HFFc6 (cell line): ENCODE results near the gene ELAVL4. TPM values are rescaled to one million over a fixed set of nuclear protein-coding genes. Genes with fewer than 3 reads are reported as not detected.

Experiments used
- DNase-seq: peaks from one replicate; pipeline ENCODE4 v3.0.0-alpha.2; 2018
- H3K27ac Mint-ChIP-seq: 2 replicates; pipeline ENCODE4 v1.8.0; 2020; ENCODE audit warnings: mild to moderate bottlenecking, mixed read lengths
- H3K27me3 Mint-ChIP-seq: 2 replicates; pipeline ENCODE4 v1.8.0; 2021; ENCODE audit warnings: mild to moderate bottlenecking, moderate library complexity, mixed read lengths; ENCODE audit not compliant: insufficient read depth
- H3K36me3 Mint-ChIP-seq: 2 replicates; pipeline ENCODE4 v1.8.0; 2021; ENCODE audit warnings: low read depth, mixed read lengths
- H3K4me1 Mint-ChIP-seq: 2 replicates; pipeline ENCODE4 v1.8.0; 2020; ENCODE audit warnings: low read depth, mixed read lengths
- H3K4me3 Mint-ChIP-seq: 2 replicates; pipeline ENCODE4 v1.8.0; 2020; ENCODE audit warnings: mild to moderate bottlenecking, moderate library complexity, mixed read lengths
- H3K9me3 Mint-ChIP-seq: 2 replicates; pipeline ENCODE4 v1.8.0; 2020; ENCODE audit warnings: mild to moderate bottlenecking, mixed read lengths
- CTCF ChIP-seq: fragments of 200-600 bp; sonication (generic); IDR thresholded peaks from 2 replicates; pipeline ENCODE4 v1.5.0; 2021; ENCODE audit warnings: antibody characterized with exemption, mild to moderate bottlenecking
- total RNA-seq, 6 experiments: library from RNA; stranded (reverse); fragmentation: NEBNext Ultra II Directional; extraction: Animal tissue kit (Norgen Biotek cat#: 25700); gene quantifications; 2 replicates in 1 of 6; 3 replicates in 5 of 6; pipeline ENCODE4 v1.2.3, GENCODE V29; 2021

ELAVL4 gene
- total RNA-seq, 6 experiments from 2014 or later = not detected

GRCh38 chr1:50177994-50178393, 69.3 kb downstream of the ELAVL4 start:
- Mint-ChIP-seq H3K27me3 (no peaks in the 10 kb centered on the region; the same call in 1 of the 2 replicates), H3K4me1 (no peaks in the 10 kb centered on the region), H3K4me3 (no peak overlapping the region), H3K9me3 (peaks cover 46% of the 10 kb centered on the region), H3K36me3 (no peaks in the 10 kb centered on the region), H3K27ac (no peak overlapping the region)
- DNase-seq = no peak
- no peak for TF ChIP-seq CTCF

GRCh38 chr1:50179639-50180038, 70.9 kb downstream of the ELAVL4 start:
- H3K36me3 Mint-ChIP-seq = no peaks in the 10 kb centered on the region
- peaks cover 53% of the 10 kb centered on the region for H3K9me3 Mint-ChIP-seq
- H3K27me3 Mint-ChIP-seq = no peaks in the 10 kb centered on the region; the same call in 1 of the 2 replicates
- no peak overlapping the region for H3K27ac Mint-ChIP-seq
- no peak for DNase-seq
- H3K4me1 Mint-ChIP-seq = no peaks in the 10 kb centered on the region
- TF ChIP-seq CTCF = no peak
- no peak overlapping the region for H3K4me3 Mint-ChIP-seq

- H3K4me3 Mint-ChIP-seq = no peak overlapping the region
- H3K4me1 Mint-ChIP-seq = no peaks in the 10 kb centered on the region
- H3K27ac Mint-ChIP-seq = no peak overlapping the region
- TF ChIP-seq CTCF = no peak
- peaks cover 51% of the 10 kb centered on the region for H3K9me3 Mint-ChIP-seq
- no peaks in the 10 kb centered on the region for H3K36me3 Mint-ChIP-seq
- H3K27me3 Mint-ChIP-seq = no peaks in the 10 kb centered on the region; the same call in none of the 2 replicates
- DNase-seq = no peak
These were observed 71.6 kb downstream of the ELAVL4 start for GRCh38 chr1:50180367-50180766.

- Mint-ChIP-seq H3K27ac (no peak overlapping the region), H3K9me3 (peaks cover 51% of the 10 kb centered on the region), H3K36me3 (no peaks in the 10 kb centered on the region), H3K4me3 (no peak overlapping the region), H3K4me1 (no peaks in the 10 kb centered on the region), H3K27me3 (no peaks in the 10 kb centered on the region; the same call in none of the 2 replicates)
- no peak for TF ChIP-seq CTCF
- DNase-seq = no peak
These were observed 72.4 kb downstream of the ELAVL4 start for GRCh38 chr1:50181027-50181663.

GRCh38 chr1:50183378-50184133, 74.8 kb downstream of the ELAVL4 start:
- no peaks in the 10 kb centered on the region for H3K36me3 Mint-ChIP-seq
- H3K4me3 Mint-ChIP-seq = no peak overlapping the region
- H3K27me3 Mint-ChIP-seq = no peaks in the 10 kb centered on the region; the same call in none of the 2 replicates
- H3K9me3 Mint-ChIP-seq = peaks cover 46% of the 10 kb centered on the region
- no peak overlapping the region for H3K27ac Mint-ChIP-seq
- DNase-seq = no peak
- H3K4me1 Mint-ChIP-seq = no peaks in the 10 kb centered on the region
- TF ChIP-seq CTCF = no peak
